ENCODE results near the gene SLC50A1.
A peak's percentile ranks its signal among the peaks of the same experiment; 100 is the strongest.

SLC50A1 gene

GRCh38 chr1:155184835-155185782 is 49.5 kb downstream of the SLC50A1 start:
- no peak overlapping the region for H3K4me3 ChIP-seq (replicated peaks; ENCODE audit: insufficient read depth, low read length)
- no peak overlapping the region for H3K27ac ChIP-seq (replicated peaks)
- DNase-seq (ENCODE audit: low read depth in 1 of 2, low spot score in 1 of 2), result peak in 1 of 2 experiments; percentile 72
- no peaks in the 10 kb centered on the region for H3K27me3 ChIP-seq (ENCODE audit: insufficient read depth, poor library complexity, severe bottlenecking)
- no peak for TF ChIP-seq REST (IDR thresholded peaks at IDR 0.05; ENCODE audit: insufficient replicate concordance, low read depth)

- H3K27me3 ChIP-seq (ENCODE audit: insufficient read depth, poor library complexity, severe bottlenecking), result no peaks in the 10 kb centered on the region
- no peak overlapping the region for H3K4me3 ChIP-seq (replicated peaks; ENCODE audit: insufficient read depth, low read length)
- no peak overlapping the region for H3K27ac ChIP-seq (replicated peaks)
- TF ChIP-seq SPI1 (IDR thresholded peaks at IDR 0.05; ENCODE audit: borderline replicate concordance, low read depth), result no peak
- no peak for TF ChIP-seq GABPA (IDR thresholded peaks at IDR 0.05; ENCODE audit: low read depth)
- DNase-seq (ENCODE audit: low read depth in 1 of 2, low spot score in 1 of 2), result no peak
Measured at GRCh38 chr1:155185783-155186066, 50.1 kb downstream of the SLC50A1 start.

- DNase-seq (ENCODE audit: low read depth in 1 of 2, low spot score in 1 of 2), result no peak
- Histone ChIP-seq H3K27me3 (ENCODE audit: insufficient read depth, poor library complexity, severe bottlenecking) (no peaks in the 10 kb centered on the region), H3K4me3 (replicated peaks; ENCODE audit: insufficient read depth, low read length) (no peak overlapping the region), H3K27ac (replicated peaks) (no peak overlapping the region)
- no peak for TF ChIP-seq REST (IDR thresholded peaks at IDR 0.05; ENCODE audit: insufficient replicate concordance, low read depth)
- TF ChIP-seq GABPA (IDR thresholded peaks at IDR 0.05; ENCODE audit: low read depth), result no peak
- TF ChIP-seq SPI1 (IDR thresholded peaks at IDR 0.05; ENCODE audit: borderline replicate concordance, low read depth), result no peak
- TF ChIP-seq POLR2AphosphoS5 (IDR thresholded peaks at IDR 0.05; ENCODE audit: low read depth), result no peak
- no peak for TF ChIP-seq CTCF (IDR thresholded peaks at IDR 0.05; ENCODE audit: insufficient read depth, low read length)
Measured at GRCh38 chr1:155186067-155186793, 50.6 kb downstream of the SLC50A1 start.

GRCh38 chr1:155186794-155187455 is 51.3 kb downstream of the SLC50A1 start:
- TF ChIP-seq CTCF (IDR thresholded peaks at IDR 0.05; ENCODE audit: insufficient read depth, low read length) (no peak), GABPA (IDR thresholded peaks at IDR 0.05; ENCODE audit: low read depth) (no peak), REST (IDR thresholded peaks at IDR 0.05; ENCODE audit: insufficient replicate concordance, low read depth) (no peak), SPI1 (IDR thresholded peaks at IDR 0.05; ENCODE audit: borderline replicate concordance, low read depth) (no peak), POLR2AphosphoS5 (IDR thresholded peaks at IDR 0.05; ENCODE audit: low read depth) (no peak)
- Histone ChIP-seq H3K27me3 (ENCODE audit: insufficient read depth, poor library complexity, severe bottlenecking) (no peaks in the 10 kb centered on the region), H3K4me3 (replicated peaks; ENCODE audit: insufficient read depth, low read length) (no peak overlapping the region), H3K27ac (replicated peaks) (no peak overlapping the region)
- no peak for DNase-seq (ENCODE audit: low read depth in 1 of 2, low spot score in 1 of 2)

Data from HL-60 (cell line).